OCI-LY7 (cell line): Measurements from ENCODE around the gene B3GALNT2. TPM values are rescaled to one million over a fixed set of nuclear protein-coding genes. Genes with fewer than 3 reads are reported as not detected.

Experiments used
- BruUV-seq: library from RNA; stranded (reverse); fragments of 400-500 nt; replicated peaks from 2 replicates; lab custom pipeline; 2021; lab: Mats Ljungman, UMichigan
- CTCF ChIA-PET: fragments of 300-600 bp; sonication (Branson Sonifier 250); formaldehyde crosslinking; loops from one replicate; lab custom pipeline; 2022; ENCODE audit warnings: antibody characterized with exemption; ENCODE audit not compliant: unreplicated experiment; lab: Charles Lee
- POLR2A ChIA-PET: fragments of 300-600 bp; sonication (Branson Sonifier 250); formaldehyde crosslinking; loops from one replicate; lab custom pipeline; 2022; ENCODE audit warnings: antibody characterized with exemption; lab: Charles Lee
- DNase-seq: peaks from one replicate; pipeline ENCODE4 v3.0.0-alpha.2; 2015; ENCODE audit warnings: low spot score
- H2AFZ ChIP-seq: fragments of 200-600 bp; sonication (generic), shearing (Covaris generic); 2 replicates; pipeline ENCODE4 v1.6.1; 2014; ENCODE audit warnings: mild to moderate bottlenecking, antibody characterized with exemption, low read length, moderate library complexity
- H3K27ac ChIP-seq: fragments of 200-600 bp; sonication (generic); 2 replicates; pipeline ENCODE4 v1.5.1; 2014; ENCODE audit warnings: mixed run types, low read depth, mild to moderate bottlenecking, moderate library complexity, low read length, inconsistent platforms; ENCODE audit not compliant: poor library complexity, severe bottlenecking
- H3K36me3 ChIP-seq: fragments of 200-600 bp; sonication (generic); 2 replicates; pipeline ENCODE4 v1.6.1; 2014; ENCODE audit warnings: mild to moderate bottlenecking, antibody characterized with exemption, low read length, moderate library complexity, mixed read lengths; ENCODE audit not compliant: insufficient read depth
- H3K4me1 ChIP-seq: fragments of 200-600 bp; sonication (generic); 2 replicates; pipeline ENCODE4 v1.5.1; 2014; ENCODE audit warnings: mild to moderate bottlenecking, low read length; ENCODE audit not compliant: insufficient read depth, poor library complexity, severe bottlenecking
- H3K4me2 ChIP-seq: fragments of 200-600 bp; sonication (generic); 2 replicates; pipeline ENCODE4 v1.6.1; 2014; ENCODE audit warnings: mild to moderate bottlenecking, low read length
- H3K4me3 ChIP-seq: fragments of 200-600 bp; sonication (generic); 2 replicates; pipeline ENCODE4 v1.5.1; 2014; ENCODE audit warnings: mild to moderate bottlenecking, low read depth, low read length; ENCODE audit not compliant: poor library complexity, severe bottlenecking
- H3K79me2 ChIP-seq: fragments of 200-600 bp; sonication (generic); 2 replicates; pipeline ENCODE4 v1.6.1; 2016; ENCODE audit warnings: low read depth, mild to moderate bottlenecking, low read length, moderate library complexity, mixed read lengths; ENCODE audit not compliant: insufficient read depth
- H3K9me2 ChIP-seq: fragments of 200-600 bp; sonication (generic); 2 replicates; pipeline ENCODE4 v1.6.1; 2016; ENCODE audit warnings: mild to moderate bottlenecking, low read length, mixed read lengths; ENCODE audit not compliant: insufficient read depth
- H3K9me3 ChIP-seq: fragments of 200-600 bp; sonication (generic); 2 replicates; pipeline ENCODE4 v1.6.1; 2014; ENCODE audit warnings: mild to moderate bottlenecking, mixed run types, low read length, mixed read lengths
- H4K20me1 ChIP-seq: fragments of 200-600 bp; sonication (generic); 2 replicates; pipeline ENCODE4 v1.6.1; 2014; ENCODE audit warnings: mild to moderate bottlenecking, antibody characterized with exemption, low read length, moderate library complexity, mixed read lengths; ENCODE audit not compliant: insufficient read depth
- EZH2phosphoT487 ChIP-seq: fragments of 200-600 bp; sonication (generic); IDR thresholded peaks from 2 replicates; pipeline ENCODE4 v1.6.1; 2018; ENCODE audit warnings: low read depth, borderline replicate concordance, mild to moderate bottlenecking, mixed run types, antibody characterized with exemption, low read length, moderate library complexity, mixed read lengths
- intact Hi-C: fragments of 100-400 bp; cut with micrococcal nuclease; formaldehyde crosslinking; loops from one replicate; pipeline ENCODE4 v1.10.0; 2022; ENCODE audit not compliant: unreplicated experiment
- total RNA-seq, 2 experiments: library from RNA; depleted of rRNA in 1 of 2; stranded (reverse); fragments of >200 nt in 1 of 2; shearing (Covaris generic) in 1 of 2; gene quantifications; 2 replicates each; pipeline ENCODE4 v1.2.3, GENCODE V29; 2014 to 2022
- TF ChIP-seq, protein P1 (sequence below): fragments of 200-600 bp; sonication (generic); conservative IDR thresholded peaks from 2 replicates; pipeline ENCODE4 v1.5.1; 2014; ENCODE audit warnings: mild to moderate bottlenecking, antibody characterized with exemption, low read length, moderate library complexity, mixed read lengths

B3GALNT2 gene
- total RNA-seq, 2 experiments from 2014 or later, result 18.6 to 24.3 TPM

- intact Hi-C loops, result no loop called here
- H3K9me2 ChIP-seq, result no peaks in the 10 kb centered on the region
- H3K4me1 ChIP-seq, result no peaks in the 10 kb centered on the region
- POLR2A ChIA-PET, result no interaction called here
- no peak overlapping the region for H2AFZ ChIP-seq
- H3K27ac ChIP-seq, result no peak overlapping the region
- peaks cover 21% of the 10 kb centered on the region; the same call in 1 of the 2 replicates for H3K36me3 ChIP-seq
- no peaks in the 10 kb centered on the region for H3K79me2 ChIP-seq
- DNase-seq, result no peak
- no peak overlapping the region for H3K4me3 ChIP-seq
- no peaks in the 10 kb centered on the region for H3K9me3 ChIP-seq
- H3K4me2 ChIP-seq, result no peak overlapping the region
- TF ChIP-seq, protein P1, sequence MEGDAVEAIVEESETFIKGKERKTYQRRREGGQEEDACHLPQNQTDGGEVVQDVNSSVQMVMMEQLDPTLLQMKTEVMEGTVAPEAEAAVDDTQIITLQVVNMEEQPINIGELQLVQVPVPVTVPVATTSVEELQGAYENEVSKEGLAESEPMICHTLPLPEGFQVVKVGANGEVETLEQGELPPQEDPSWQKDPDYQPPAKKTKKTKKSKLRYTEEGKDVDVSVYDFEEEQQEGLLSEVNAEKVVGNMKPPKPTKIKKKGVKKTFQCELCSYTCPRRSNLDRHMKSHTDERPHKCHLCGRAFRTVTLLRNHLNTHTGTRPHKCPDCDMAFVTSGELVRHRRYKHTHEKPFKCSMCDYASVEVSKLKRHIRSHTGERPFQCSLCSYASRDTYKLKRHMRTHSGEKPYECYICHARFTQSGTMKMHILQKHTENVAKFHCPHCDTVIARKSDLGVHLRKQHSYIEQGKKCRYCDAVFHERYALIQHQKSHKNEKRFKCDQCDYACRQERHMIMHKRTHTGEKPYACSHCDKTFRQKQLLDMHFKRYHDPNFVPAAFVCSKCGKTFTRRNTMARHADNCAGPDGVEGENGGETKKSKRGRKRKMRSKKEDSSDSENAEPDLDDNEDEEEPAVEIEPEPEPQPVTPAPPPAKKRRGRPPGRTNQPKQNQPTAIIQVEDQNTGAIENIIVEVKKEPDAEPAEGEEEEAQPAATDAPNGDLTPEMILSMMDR, result no peak
- H4K20me1 ChIP-seq, result no peaks in the 10 kb centered on the region
- CTCF ChIA-PET, result no interaction called here
- no TSS peak for BruUV-seq
Measured at GRCh38 chr1:235455823-235456222, 48.4 kb downstream of the B3GALNT2 start.

GRCh38 chr1:235455097-235455496 lies 49.2 kb downstream of the B3GALNT2 start:
- Histone ChIP-seq H3K9me3 (no peaks in the 10 kb centered on the region), H3K4me2 (no peak overlapping the region), H3K27ac (no peak overlapping the region), H3K9me2 (no peaks in the 10 kb centered on the region), H2AFZ (no peak overlapping the region), H3K4me3 (no peak overlapping the region), H4K20me1 (no peaks in the 10 kb centered on the region), H3K4me1 (no peaks in the 10 kb centered on the region), H3K79me2 (no peaks in the 10 kb centered on the region), H3K36me3 (peaks cover 28% of the 10 kb centered on the region; the same call in 1 of the 2 replicates)
- no TSS peak for BruUV-seq
- ChIA-PET POLR2A (interaction anchor here (0.9 kb wide), 1 partner anchor 182 kb away, joined by 3 read pairs; no protein-coding TSS in a partner anchor), CTCF (no interaction called here)
- intact Hi-C loops, result no loop called here
- DNase-seq, result no peak
- TF ChIP-seq, protein P1, result no peak
- TF ChIP-seq EZH2phosphoT487, result no peak

GRCh38 chr1:235454021-235454420 lies 50.2 kb downstream of the B3GALNT2 start:
- H3K9me3 ChIP-seq, result no peaks in the 10 kb centered on the region
- intact Hi-C loops, result no loop called here
- POLR2A ChIA-PET, result interaction anchor here (0.6 to 1.5 kb wide), 3 partner anchors 10 to 326 kb away, joined by 3 to 5 read pairs (median 3); no protein-coding TSS in a partner anchor

More at GRCh38 chr1:235454021-235454420, 50.2 kb downstream of the B3GALNT2 start:
- Histone ChIP-seq H3K79me2 (no peaks in the 10 kb centered on the region), H3K4me2 (no peak overlapping the region), H3K9me2 (no peaks in the 10 kb centered on the region), H3K36me3 (peaks cover 37% of the 10 kb centered on the region; the same call in 1 of the 2 replicates), H3K4me1 (no peaks in the 10 kb centered on the region), H4K20me1 (no peaks in the 10 kb centered on the region), H3K4me3 (no peak overlapping the region), H3K27ac (no peak overlapping the region), H2AFZ (no peak overlapping the region)
- TF ChIP-seq, protein P1, result no peak
- TF ChIP-seq EZH2phosphoT487, result no peak
- no peak for DNase-seq
- no TSS peak for BruUV-seq
- CTCF ChIA-PET, result no interaction called here
